Lung (tissue), 12 donors: Measurements from ENCODE around the gene SMG7. TPM values are rescaled to one million over a fixed set of nuclear protein-coding genes. Genes with fewer than 3 reads are reported as not detected.

Experiments
- ATAC-seq: fragments of 200-7000 bp; cut with Tn5 transposase; one replicate; pipeline ENCODE4 v1.9.1; 2020; ENCODE audit warnings: moderate number of reproducible peaks; ENCODE audit not compliant: insufficient read depth, low FRiP score
- DNase-seq, 3 donors: peaks; one replicate each; pipeline ENCODE4 v3.0.0-alpha.2; 2013 to 2017
- H3K27ac ChIP-seq, 2 donors: one replicate each; pipeline ENCODE4 v1.5.1; 2013; ENCODE audit warnings: mild to moderate bottlenecking in 2 of 2, moderate library complexity in 2 of 2, control low read depth in 1 of 2, inconsistent platforms in 1 of 2, low read depth in 1 of 2, low read length in 1 of 2
- H3K27me3 ChIP-seq, 3 donors: one replicate each; pipeline ENCODE4 v1.5.1; 2013; ENCODE audit warnings: low read length in 2 of 3; ENCODE audit not compliant: control insufficient read depth in 3 of 3, insufficient read depth in 3 of 3
- H3K36me3 ChIP-seq, 4 donors: one replicate each; pipeline ENCODE4 v1.5.1; 2013; ENCODE audit warnings: low read length in 4 of 4, mild to moderate bottlenecking in 1 of 4, moderate library complexity in 1 of 4; ENCODE audit not compliant: control insufficient read depth in 4 of 4, insufficient read depth in 4 of 4
- H3K4me1 ChIP-seq, 5 donors: one replicate each; pipeline ENCODE4 v1.5.1; 2013; ENCODE audit warnings: low read length in 5 of 5, mild to moderate bottlenecking in 2 of 5, moderate library complexity in 1 of 5; ENCODE audit not compliant: control insufficient read depth in 5 of 5, insufficient read depth in 5 of 5
- H3K4me3 ChIP-seq: one replicate; pipeline ENCODE4 v1.5.1; 2013; ENCODE audit warnings: mild to moderate bottlenecking, control low read depth, moderate library complexity
- H3K9ac ChIP-seq, 2 donors: one replicate each; pipeline ENCODE4 v1.5.1; 2013; ENCODE audit warnings: low read length in 2 of 2, control low read depth in 1 of 2; ENCODE audit not compliant: insufficient read depth in 1 of 2
- H3K9me3 ChIP-seq, 4 donors: one replicate each; pipeline ENCODE4 v1.5.1; 2013; ENCODE audit warnings: low read length in 3 of 4, mild to moderate bottlenecking in 1 of 4, moderate library complexity in 1 of 4; ENCODE audit not compliant: control insufficient read depth in 4 of 4, insufficient read depth in 3 of 4
- WGBS, 2 donors: extraction: QIAGEN DNeasy Blood & Tissue Kit; methylation state at CpG; one replicate each; pipeline ENCODE4 v1.1.7; 2013; 5-methylcytosine and 5-hydroxymethylcytosine counted together
- polyA plus RNA-seq, 2 donors: library from polyadenylated mRNA; stranded (reverse); fragments of 200-250 nt; gene quantifications; one replicate each; pipeline ENCODE4 v1.2.1, GENCODE V29; 2013
- total RNA-seq, 2 donors: library from RNA; depleted of rRNA in 1 of 2; stranded (reverse); fragments of >200 nt in 1 of 2; gene quantifications; one replicate each; pipeline ENCODE4 v1.2.1, GENCODE V29; 2014 to 2021
- TF ChIP-seq, protein P1 (sequence below): IDR thresholded peaks from 2 replicates; pipeline ENCODE4 v1.5.1; 2012; ENCODE audit warnings: mild to moderate bottlenecking; ENCODE audit errors: control extremely low read depth, extremely low read depth
- donor health status: control.
- donor health status: control.
- donor health status: Bipolar disorder and iron deficiency.
- donor health status: healthy.
- donor health status: DM: yes; HTN: yes; CAD: no.

The SMG7 gene
- total and polyA plus RNA-seq, 4 donors, result 17.4 to 86.6 (median 45.6) TPM

DNA sequence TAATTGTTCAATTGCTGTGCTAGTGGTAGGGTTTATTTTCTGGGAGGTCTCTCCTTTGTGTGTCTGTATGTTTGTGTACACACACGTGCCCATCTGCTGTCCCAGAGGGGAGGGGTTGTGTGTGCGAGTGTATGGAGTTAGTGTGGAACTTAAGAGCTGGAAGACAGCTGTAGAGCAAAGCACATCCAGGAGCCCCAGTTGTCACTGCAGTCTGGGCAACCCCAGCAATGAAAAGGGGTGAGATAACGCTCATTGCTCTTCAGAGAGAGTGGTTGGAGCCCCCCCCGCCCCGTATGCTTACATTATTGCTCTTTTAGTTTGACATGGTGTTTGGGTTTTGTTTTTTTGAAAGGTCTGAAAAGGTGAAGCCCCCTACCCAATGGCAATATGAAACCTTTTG, 81.0 kb downstream of the SMG7 start:
- Histone ChIP-seq H3K36me3 (peaks cover 10 to 33% (median 26%) of the 10 kb centered on the region in 4 donors), H3K27me3 (no peaks in the 10 kb centered on the region), H3K9ac (no peak overlapping the region), H3K9me3 (no peaks in the 10 kb centered on the region), H3K4me3 (no peak overlapping the region), H3K4me1 (no peaks in the 10 kb centered on the region), H3K27ac (no peak overlapping the region)
- ATAC-seq (no peak), DNase-seq (no peak)
- WGBS, 2 donors, result 76 to 94% methylated on average over 5 of the region's 5 CpGs
- TF ChIP-seq, protein P1, sequence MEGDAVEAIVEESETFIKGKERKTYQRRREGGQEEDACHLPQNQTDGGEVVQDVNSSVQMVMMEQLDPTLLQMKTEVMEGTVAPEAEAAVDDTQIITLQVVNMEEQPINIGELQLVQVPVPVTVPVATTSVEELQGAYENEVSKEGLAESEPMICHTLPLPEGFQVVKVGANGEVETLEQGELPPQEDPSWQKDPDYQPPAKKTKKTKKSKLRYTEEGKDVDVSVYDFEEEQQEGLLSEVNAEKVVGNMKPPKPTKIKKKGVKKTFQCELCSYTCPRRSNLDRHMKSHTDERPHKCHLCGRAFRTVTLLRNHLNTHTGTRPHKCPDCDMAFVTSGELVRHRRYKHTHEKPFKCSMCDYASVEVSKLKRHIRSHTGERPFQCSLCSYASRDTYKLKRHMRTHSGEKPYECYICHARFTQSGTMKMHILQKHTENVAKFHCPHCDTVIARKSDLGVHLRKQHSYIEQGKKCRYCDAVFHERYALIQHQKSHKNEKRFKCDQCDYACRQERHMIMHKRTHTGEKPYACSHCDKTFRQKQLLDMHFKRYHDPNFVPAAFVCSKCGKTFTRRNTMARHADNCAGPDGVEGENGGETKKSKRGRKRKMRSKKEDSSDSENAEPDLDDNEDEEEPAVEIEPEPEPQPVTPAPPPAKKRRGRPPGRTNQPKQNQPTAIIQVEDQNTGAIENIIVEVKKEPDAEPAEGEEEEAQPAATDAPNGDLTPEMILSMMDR, result no peak

DNA sequence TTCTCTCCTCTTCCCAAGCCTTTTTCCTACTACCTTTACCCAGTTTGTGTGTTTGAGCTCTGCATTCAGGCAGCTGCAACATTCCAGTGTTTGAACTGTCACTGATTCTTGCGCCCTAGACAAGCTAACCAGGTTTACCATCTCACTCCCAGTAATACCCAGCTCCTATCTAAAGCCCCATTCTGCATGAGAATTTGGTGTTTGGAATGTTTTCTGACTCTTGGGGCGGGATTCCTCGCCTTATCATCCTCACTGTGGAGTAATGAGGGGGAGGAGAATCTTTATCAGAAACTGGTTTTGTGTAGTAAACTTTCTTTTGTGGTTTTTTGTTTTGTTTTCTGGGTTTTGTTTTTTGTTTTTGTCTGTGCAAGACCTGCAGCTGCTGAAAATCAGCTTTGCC, 81.5 kb downstream of the SMG7 start:
- Histone ChIP-seq H3K27ac (no peak overlapping the region), H3K4me1 (no peaks in the 10 kb centered on the region), H3K9ac (no peak overlapping the region), H3K4me3 (no peak overlapping the region), H3K36me3 (peaks cover 10 to 31% (median 25%) of the 10 kb centered on the region in 4 donors), H3K27me3 (no peaks in the 10 kb centered on the region), H3K9me3 (no peaks in the 10 kb centered on the region)
- 91 to 92% methylated on average over 3 of the region's 3 CpGs for WGBS, 2 donors
- ATAC-seq (no peak), DNase-seq (no peak)
- TF ChIP-seq, protein P1, result no peak

DNA sequence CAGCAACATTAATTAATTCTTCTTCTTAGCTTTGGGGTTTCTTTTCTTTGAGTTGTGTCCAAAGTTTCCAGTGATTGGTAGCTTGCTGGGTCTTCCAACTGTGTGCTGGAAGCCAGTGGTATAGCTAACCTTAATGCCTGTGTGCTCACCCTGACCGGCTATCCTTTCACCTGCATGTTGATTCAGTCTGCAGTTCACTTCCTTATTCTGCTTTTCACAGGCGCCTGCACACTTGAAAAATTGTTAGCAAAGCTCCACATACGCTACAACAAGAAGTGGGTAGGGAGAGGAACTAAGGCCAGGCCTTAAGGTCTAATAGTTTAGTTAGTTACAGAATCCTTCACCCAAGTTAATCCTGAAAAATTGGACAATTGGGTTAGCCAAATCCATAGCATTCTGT, 82.3 kb downstream of the SMG7 start:
- TF ChIP-seq, protein P1, result no peak
- no peak overlapping the region for H3K4me3 ChIP-seq
- no peaks in the 10 kb centered on the region for H3K9me3 ChIP-seq
- peaks cover 10 to 25% (median 22%) of the 10 kb centered on the region in 4 donors for H3K36me3 ChIP-seq
- no peak for ATAC-seq
- no peak for DNase-seq
- no peak overlapping the region for H3K27ac ChIP-seq
- no peak overlapping the region for H3K9ac ChIP-seq
- no peaks in the 10 kb centered on the region for H3K4me1 ChIP-seq
- WGBS, 2 donors, result 43 to 60% methylated on average over 3 of the region's 3 CpGs
- H3K27me3 ChIP-seq, result no peaks in the 10 kb centered on the region

DNA sequence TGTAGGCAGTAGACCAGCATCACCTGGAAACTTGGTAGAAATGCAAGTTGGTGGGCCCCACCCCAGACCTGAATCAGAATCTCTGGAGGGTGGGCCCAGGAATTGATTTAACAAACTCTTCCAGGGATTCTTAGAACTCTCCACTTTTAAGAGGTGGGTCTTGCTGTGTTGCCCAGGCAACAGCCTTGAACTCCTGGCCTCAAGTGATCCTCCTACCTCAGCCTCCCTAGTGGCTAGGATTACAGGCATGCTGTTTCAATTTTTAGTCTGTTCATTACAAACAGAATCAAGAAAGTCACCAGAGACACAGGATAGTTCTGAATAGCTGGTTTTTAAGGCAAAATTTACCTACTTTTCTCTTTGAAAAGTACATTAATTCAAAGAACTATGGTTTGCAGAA, 86.8 kb downstream of the SMG7 start:
- no peak for DNase-seq
- Histone ChIP-seq H3K4me3 (no peak overlapping the region), H3K27me3 (no peaks in the 10 kb centered on the region), H3K27ac (no peak overlapping the region), H3K9ac (no peak overlapping the region), H3K4me1 (no peaks in the 10 kb centered on the region), H3K36me3 (peaks cover 0 to 15% (median 6%) of the 10 kb centered on the region in 4 donors), H3K9me3 (no peaks in the 10 kb centered on the region)
- TF ChIP-seq, protein P1, result no peak
- no peak for ATAC-seq
